ENCODE measurements around the gene TUBG2. TPM values are rescaled to one million over a fixed set of nuclear protein-coding genes. Genes with fewer than 3 reads are reported as not detected.
"Not testable (repeated sequence)": the region's sequence is repeated elsewhere in the genome, so short reads cannot be mapped to it uniquely, and the experiment has no call there.

The TUBG2 gene
- total RNA-seq, 1 experiment from 2014 or later: 28.3 TPM

GRCh38 chr17:42665581-42666001 lies 6.5 kb downstream of the TUBG2 start:
- BruUV-seq (replicated peaks): no TSS peak

GRCh38 chr17:42666126-42666525 lies 7.0 kb downstream of the TUBG2 start:
- POLR2A ChIA-PET (ENCODE audit: unreplicated experiment): not testable (repeated sequence)

More at GRCh38 chr17:42665581-42666001, 6.5 kb downstream of the TUBG2 start:
- intact Hi-C loops (cut with micrococcal nuclease; ENCODE audit: unreplicated experiment): loop anchor here (2.0 kb wide), 1 partner anchor 47 kb away; no protein-coding TSS in a partner anchor
- Histone ChIP-seq H3K4me1 (replicated peaks; ENCODE audit: insufficient read depth) (peaks cover 45% of the 10 kb centered on the region), H3K27ac (no peak overlapping the region), H3K4me3 (no peak overlapping the region), H3K9me2 (ENCODE audit: insufficient read depth) (no peaks in the 10 kb centered on the region), H3K9me3 (ENCODE audit: insufficient read depth, low read depth) (no peaks in the 10 kb centered on the region), H3K36me3 (ENCODE audit: low read depth) (no peaks in the 10 kb centered on the region), H3K4me2 (no peak overlapping the region), H3K79me2 (ENCODE audit: low read depth) (no peaks in the 10 kb centered on the region), H3F3A (ENCODE audit: insufficient read depth, low read depth) (peaks cover 39% of the 10 kb centered on the region), H3K27me3 (ENCODE audit: insufficient read depth, low read depth) (no peaks in the 10 kb centered on the region), H4K20me1 (ENCODE audit: insufficient read depth) (no peaks in the 10 kb centered on the region), H2AFZ (no peak overlapping the region)
- CTCF ChIA-PET: no interaction called here
- POLR2A ChIA-PET (ENCODE audit: unreplicated experiment): no interaction called here
- TF ChIP-seq CTCF (conservative IDR thresholded peaks at IDR 0.05) (no peak), EZH2 (IDR thresholded peaks at IDR 0.05; ENCODE audit: low read depth) (no peak)
- DNase-seq: no peak

GRCh38 chr17:42667088-42667951 lies 8.2 kb downstream of the TUBG2 start:
- peak overlapping the region; percentile 56 for H3K27ac ChIP-seq
- peak overlapping the region; percentile 43 for H3K4me2 ChIP-seq
- H3F3A ChIP-seq (ENCODE audit: insufficient read depth, low read depth): peaks cover 30% of the 10 kb centered on the region; the same call in 1 of the 2 replicates
- no peak overlapping the region for H2AFZ ChIP-seq
- no peaks in the 10 kb centered on the region for H3K9me3 ChIP-seq (ENCODE audit: insufficient read depth, low read depth)
- peaks cover 32% of the 10 kb centered on the region for H3K4me1 ChIP-seq (replicated peaks; ENCODE audit: insufficient read depth)
- no peaks in the 10 kb centered on the region for H4K20me1 ChIP-seq (ENCODE audit: insufficient read depth)
- H3K9me2 ChIP-seq (ENCODE audit: insufficient read depth): no peaks in the 10 kb centered on the region
- DNase-seq: peak; percentile 90 to 94
- BruUV-seq (replicated peaks): TSS peak; percentile 15
- ChIA-PET POLR2A (ENCODE audit: unreplicated experiment) (interaction anchor here (0.6 to 0.7 kb wide), 3 partner anchors 245 to 791 kb away, joined by 3 read pairs; no protein-coding TSS in a partner anchor), CTCF (interaction anchor here (0.7 to 1.7 kb wide), 2 partner anchors 10 to 12 kb away, joined by 3 to 5 read pairs; partner anchors contain the start of gene PLEKHH3)
- H3K27me3 ChIP-seq (ENCODE audit: insufficient read depth, low read depth): no peaks in the 10 kb centered on the region
- H3K36me3 ChIP-seq (ENCODE audit: low read depth): no peaks in the 10 kb centered on the region
- intact Hi-C loops (cut with micrococcal nuclease; ENCODE audit: unreplicated experiment): loop anchor here (1.0 to 2.0 kb wide), 2 partner anchors 11 to 49 kb away; no protein-coding TSS in a partner anchor
- no peak for TF ChIP-seq EZH2 (IDR thresholded peaks at IDR 0.05; ENCODE audit: low read depth)
- TF ChIP-seq CTCF (conservative IDR thresholded peaks at IDR 0.05): no peak
- no peak overlapping the region; the same call in 1 of the 2 replicates for H3K4me3 ChIP-seq
- H3K79me2 ChIP-seq (ENCODE audit: low read depth): no peaks in the 10 kb centered on the region

More at GRCh38 chr17:42666126-42666525, 7.0 kb downstream of the TUBG2 start:
- H3K4me3 ChIP-seq; DNase-seq; BruUV-seq (replicated peaks); H3K4me2 ChIP-seq; H3K9me2 ChIP-seq (ENCODE audit: insufficient read depth); H3K9me3 ChIP-seq (ENCODE audit: insufficient read depth, low read depth); H3K79me2 ChIP-seq (ENCODE audit: low read depth); H3K27ac ChIP-seq; H3K27me3 ChIP-seq (ENCODE audit: insufficient read depth, low read depth); H2AFZ ChIP-seq; CTCF ChIA-PET; H4K20me1 ChIP-seq (ENCODE audit: insufficient read depth); H3K36me3 ChIP-seq (ENCODE audit: low read depth): not testable (repeated sequence)
- Histone ChIP-seq H3K4me1 (replicated peaks; ENCODE audit: insufficient read depth) (peaks cover 40% of the 10 kb centered on the region), H3F3A (ENCODE audit: insufficient read depth, low read depth) (peaks cover 34% of the 10 kb centered on the region; the same call in 1 of the 2 replicates)
- intact Hi-C loops (cut with micrococcal nuclease; ENCODE audit: unreplicated experiment): loop anchor here (2.0 kb wide), 1 partner anchor 47 kb away; no protein-coding TSS in a partner anchor

Measured in PC-9 (cell line).